GM12875 (cell line): ENCODE results near the gene NDUFS2.

Experiments
- H3K4me3 ChIP-seq: one replicate; pipeline ENCODE4 v1.5.1; 2011; ENCODE audit warnings: low read depth, low read length, control low read depth
- TF ChIP-seq, protein P1 (sequence below): IDR thresholded peaks from 2 replicates; pipeline ENCODE4 v1.5.1; 2011; ENCODE audit warnings: low read depth, mild to moderate bottlenecking, control low read depth, inconsistent platforms, low read length, moderate library complexity, borderline replicate concordance; ENCODE audit not compliant: insufficient read depth

Gene NDUFS2

DNA sequence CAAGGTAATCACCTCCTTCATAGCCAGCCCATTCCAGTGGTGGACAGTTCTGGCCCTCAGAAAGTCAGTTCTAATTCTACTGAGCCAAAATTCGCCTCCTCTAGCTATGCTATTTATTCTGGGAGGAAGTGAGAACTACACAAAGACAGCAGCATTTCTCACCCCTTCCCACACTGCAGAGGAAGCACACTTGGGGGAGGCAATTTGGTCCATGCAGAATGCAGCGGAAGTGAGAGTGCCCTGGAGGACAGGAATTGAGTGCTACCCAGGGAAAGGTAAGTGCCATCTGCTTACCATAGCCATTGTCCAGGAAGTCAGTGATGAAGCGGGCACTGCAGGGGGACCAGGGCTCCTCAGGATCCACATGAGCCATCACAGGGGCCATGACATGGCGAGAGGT, 7.0 kb upstream of the NDUFS2 start:
- H3K4me3 ChIP-seq = no peak overlapping the region
- TF ChIP-seq, protein P1, sequence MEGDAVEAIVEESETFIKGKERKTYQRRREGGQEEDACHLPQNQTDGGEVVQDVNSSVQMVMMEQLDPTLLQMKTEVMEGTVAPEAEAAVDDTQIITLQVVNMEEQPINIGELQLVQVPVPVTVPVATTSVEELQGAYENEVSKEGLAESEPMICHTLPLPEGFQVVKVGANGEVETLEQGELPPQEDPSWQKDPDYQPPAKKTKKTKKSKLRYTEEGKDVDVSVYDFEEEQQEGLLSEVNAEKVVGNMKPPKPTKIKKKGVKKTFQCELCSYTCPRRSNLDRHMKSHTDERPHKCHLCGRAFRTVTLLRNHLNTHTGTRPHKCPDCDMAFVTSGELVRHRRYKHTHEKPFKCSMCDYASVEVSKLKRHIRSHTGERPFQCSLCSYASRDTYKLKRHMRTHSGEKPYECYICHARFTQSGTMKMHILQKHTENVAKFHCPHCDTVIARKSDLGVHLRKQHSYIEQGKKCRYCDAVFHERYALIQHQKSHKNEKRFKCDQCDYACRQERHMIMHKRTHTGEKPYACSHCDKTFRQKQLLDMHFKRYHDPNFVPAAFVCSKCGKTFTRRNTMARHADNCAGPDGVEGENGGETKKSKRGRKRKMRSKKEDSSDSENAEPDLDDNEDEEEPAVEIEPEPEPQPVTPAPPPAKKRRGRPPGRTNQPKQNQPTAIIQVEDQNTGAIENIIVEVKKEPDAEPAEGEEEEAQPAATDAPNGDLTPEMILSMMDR = no peak

GRCh38 chr1:161196111-161196510, 6.1 kb upstream of the NDUFS2 start:
- H3K4me3 ChIP-seq = no peak overlapping the region
- TF ChIP-seq, protein P1 = no peak

DNA sequence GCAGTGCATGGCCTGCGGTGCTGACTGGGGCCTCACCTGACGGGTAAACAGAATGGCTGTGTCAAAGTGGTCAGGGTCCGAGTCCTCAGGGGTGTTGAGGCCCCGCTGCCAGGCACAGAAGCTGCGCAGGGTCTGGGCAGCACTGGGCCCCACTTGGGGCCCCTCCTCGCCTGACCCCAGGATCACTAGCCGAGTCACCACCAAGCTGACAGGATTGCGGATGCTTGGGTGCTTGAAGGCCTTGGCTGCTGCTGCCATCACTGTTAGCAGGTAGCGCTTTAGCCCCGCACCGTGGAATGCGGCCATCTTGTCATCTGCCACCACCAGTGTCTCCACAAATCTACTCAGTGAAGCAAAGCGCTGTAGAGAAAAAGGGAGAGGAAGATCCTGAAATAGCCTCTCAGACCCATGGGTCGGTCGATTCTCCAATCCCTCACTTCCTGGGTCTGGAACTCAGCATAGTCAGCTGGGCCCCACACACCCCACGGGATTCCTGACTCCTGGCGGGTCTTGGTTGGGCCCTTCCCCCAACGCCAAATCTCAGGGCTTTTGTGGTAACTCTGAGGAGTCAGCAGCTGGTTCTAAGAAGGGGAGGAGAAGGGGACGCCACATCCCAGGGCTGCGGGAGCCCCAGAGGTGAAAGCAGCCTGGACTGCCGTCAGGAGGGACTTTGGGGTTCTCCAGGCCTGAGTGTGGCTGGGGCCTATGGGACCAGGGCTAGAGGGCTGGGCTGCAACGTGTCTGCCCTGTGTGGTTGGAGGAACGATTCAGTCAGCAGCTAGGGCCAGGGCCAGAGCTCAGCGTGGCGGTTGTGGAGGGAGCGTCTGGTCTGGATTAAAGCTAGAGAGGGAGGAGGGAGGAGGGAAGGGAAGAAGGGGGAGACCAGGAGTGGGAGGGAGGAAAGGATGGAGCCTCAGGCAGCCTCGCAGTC, 5.4 kb upstream of the NDUFS2 start:
- H3K4me3 ChIP-seq = no peak overlapping the region
- TF ChIP-seq, protein P1 = no peak

DNA sequence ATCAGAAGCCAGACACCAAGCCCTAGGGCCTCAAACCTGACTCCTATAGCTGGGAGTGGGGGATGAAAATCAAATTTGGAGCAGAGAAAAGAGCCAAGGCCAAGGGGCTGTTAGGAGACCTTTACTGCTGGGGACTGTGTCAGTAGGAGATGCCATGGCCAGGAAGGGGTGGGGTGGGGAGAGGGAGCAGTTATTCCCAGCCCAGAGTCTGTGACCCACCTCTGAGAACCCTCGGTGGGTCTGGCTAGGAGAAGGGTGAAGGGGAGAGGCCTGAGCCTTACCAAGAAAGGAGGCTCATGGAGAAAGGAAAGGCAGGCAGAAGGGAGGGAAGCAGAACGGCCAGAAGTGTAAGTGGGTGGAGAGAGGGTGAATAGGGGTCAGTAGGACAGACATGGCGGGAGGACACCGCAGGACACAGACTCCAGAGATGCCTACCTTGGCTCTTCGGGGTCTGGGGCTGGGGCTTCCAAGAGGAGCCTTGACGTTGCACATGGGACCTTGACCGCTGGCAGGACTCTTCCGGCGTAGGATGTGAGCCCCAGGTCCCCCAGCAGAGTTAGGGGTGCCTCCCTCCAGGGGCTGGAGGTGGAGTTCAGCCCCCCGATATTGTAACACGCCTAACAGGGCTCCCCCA, 4.5 kb upstream of the NDUFS2 start:
- H3K4me3 ChIP-seq = no peak overlapping the region
- TF ChIP-seq, protein P1 = no peak

DNA sequence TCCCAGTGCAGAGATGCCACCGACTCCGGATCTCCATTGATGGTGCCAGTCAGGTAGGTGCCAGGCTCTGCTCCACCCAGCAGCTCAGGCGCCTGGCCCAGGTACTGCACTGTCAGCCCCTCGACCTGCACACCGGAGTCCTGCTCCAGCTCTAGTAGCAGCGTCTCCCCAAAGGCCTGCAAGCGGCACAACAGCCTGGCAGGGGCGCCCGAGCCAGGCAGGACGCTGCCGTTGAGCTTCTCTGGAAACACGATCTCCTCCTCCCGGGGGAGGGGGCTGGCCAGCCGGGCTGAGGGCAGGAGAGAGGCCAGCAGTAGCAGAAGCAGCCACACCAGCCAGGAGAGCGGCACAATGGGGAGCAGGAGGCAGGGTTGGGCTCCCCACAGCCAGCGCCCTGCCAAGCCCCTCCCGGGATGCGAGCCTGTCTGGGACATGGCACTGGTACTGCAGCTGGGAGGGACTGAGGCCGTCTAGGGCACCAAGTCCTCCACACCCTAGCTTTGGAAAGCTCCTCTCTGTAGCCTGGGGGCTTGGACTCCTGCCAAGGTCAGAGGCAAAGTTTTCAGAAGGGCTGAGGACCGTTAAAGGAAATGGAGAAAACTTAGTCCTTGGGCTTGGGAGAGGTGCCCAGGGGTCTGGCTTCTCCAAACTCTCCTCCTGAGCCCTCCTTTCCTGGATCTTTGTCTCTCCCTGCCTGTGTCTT, 3.8 kb upstream of the NDUFS2 start:
- no peak overlapping the region for H3K4me3 ChIP-seq
- TF ChIP-seq, protein P1 = no peak

- no peak within 1 kb of the TSS for H3K4me3 ChIP-seq
- TF ChIP-seq, protein P1 = no peak
Measured at GRCh38 chr1:161198897-161199431, 3.2 kb upstream of the NDUFS2 start, which contains the start of gene ADAMTS4. Gene ADAMTS4 (minus strand): TSS chr1:161199054. CDS start chr1:161198627, 427 bp downstream.
